Measurements from ENCODE around the gene FRMD4A.

- TF ChIP-seq POLR2A (IDR thresholded peaks at IDR 0.05; ENCODE audit: low read depth, low read length) (no peak), POLR2AphosphoS5 (IDR thresholded peaks at IDR 0.05; ENCODE audit: low read depth, low read length) (no peak)
Observed at GRCh38 chr10:13860886-13861285, 469.8 kb downstream of the FRMD4A start.
